HepG2 (cell line): Measurements from ENCODE around the gene WIZ. TPM values are rescaled to one million over a fixed set of nuclear protein-coding genes. Genes with fewer than 3 reads are reported as not detected.

Source experiments
- ATAC-seq: fragments of 200-7000 bp; cut with Tn5 transposase; 3 replicates; pipeline ENCODE4 v1.9.1; 2020; ENCODE audit warnings: mild to moderate bottlenecking, moderate library complexity
- BruUV-seq: library from RNA; stranded (reverse); fragments of 400-500 nt; replicated peaks from 2 replicates; lab custom pipeline; 2021; lab: Mats Ljungman, UMichigan
- CTCF ChIA-PET: fragments of 300-600 bp; formaldehyde crosslinking; extraction: SDS; loops from one replicate; lab custom pipeline; 2021; ENCODE audit warnings: low total read pairs, inconsistent platforms, low intra/inter-chr PET ratio; lab: Yijun Ruan, JAX
- POLR2A ChIA-PET: fragments of 350-600 bp; sonication (Branson Sonifier 250); formaldehyde crosslinking; loops from one replicate; lab custom pipeline; 2020; ENCODE audit warnings: antibody characterized with exemption, inconsistent platforms; lab: Yijun Ruan, JAX
- DNase-seq: peaks from one replicate; pipeline ENCODE4 v3.0.0-alpha.2; 2015; ENCODE audit warnings: low spot score
- FAIRE-seq: peaks from 3 replicates; lab custom pipeline; 2011; peaks lifted over from hg19 to GRCh38; lab: Jason Lieb, UNC
- H2AFZ ChIP-seq: one replicate; pipeline ENCODE4 v1.6.1; 2011; ENCODE audit warnings: low read length, inconsistent platforms
- H3K27ac ChIP-seq: fragments of 300-600 bp; 3 replicates; pipeline ENCODE4 v1.8.0; 2011; ENCODE audit warnings: mixed run types, mild to moderate bottlenecking, mixed read lengths, low read length, inconsistent platforms; ENCODE audit not compliant: insufficient read depth; ENCODE audit errors: extremely low read length
- H3K27me3 ChIP-seq, 2 experiments: fragments of 200-600 bp in 1 of 2; 2 replicates in 1 of 2; 3 replicates in 1 of 2; pipeline versions ENCODE4 v1.6.0 to v1.8.0; 2011; ENCODE audit warnings: low read length in 2 of 2, mild to moderate bottlenecking in 2 of 2, moderate library complexity in 2 of 2, inconsistent platforms in 1 of 2; ENCODE audit not compliant: insufficient read depth in 2 of 2, control insufficient read depth in 1 of 2
- H3K36me3 ChIP-seq, 2 experiments: fragments of 200-600 bp in 1 of 2; replicated peaks in 1 of 2; 2 replicates in 1 of 2; 3 replicates in 1 of 2; pipeline versions ENCODE4 v1.5.1 to v1.8.0; 2011; ENCODE audit warnings: low read length in 2 of 2, inconsistent platforms in 1 of 2; ENCODE audit not compliant: insufficient read depth in 2 of 2, control insufficient read depth in 1 of 2
- H3K4me1 ChIP-seq: 2 replicates; pipeline ENCODE4 v1.5.1; 2012; ENCODE audit warnings: low read length, inconsistent platforms; ENCODE audit not compliant: insufficient read depth
- H3K4me2 ChIP-seq: 2 replicates; pipeline ENCODE4 v1.6.0; 2011; ENCODE audit warnings: low read depth, low read length, inconsistent platforms
- H3K4me3 ChIP-seq, 3 experiments: fragments of 200-600 bp in 1 of 3; sonication (generic), shearing (Covaris generic) in 1 of 3; replicated peaks in 1 of 3; 2 replicates each; pipeline ENCODE4 v1.5.1; 2011 to 2016; ENCODE audit warnings: low read length in 3 of 3, inconsistent platforms in 2 of 3, low read depth in 2 of 3, mild to moderate bottlenecking in 2 of 3, control low read depth in 1 of 3, mixed read lengths in 1 of 3; ENCODE audit not compliant: insufficient read depth in 1 of 3
- H3K79me2 ChIP-seq: one replicate; pipeline ENCODE4 v1.6.1; 2011; ENCODE audit warnings: low read length, inconsistent platforms; ENCODE audit not compliant: insufficient read depth
- H3K9ac ChIP-seq: 2 replicates; pipeline ENCODE4 v1.6.0; 2011; ENCODE audit warnings: mild to moderate bottlenecking, low read depth, low read length, inconsistent platforms; ENCODE audit not compliant: insufficient read depth
- H3K9me3 ChIP-seq: 2 replicates; pipeline ENCODE4 v1.5.1; 2012; ENCODE audit warnings: mild to moderate bottlenecking, low read length
- H4K20me1 ChIP-seq: 2 replicates; pipeline ENCODE4 v1.6.0; 2011; ENCODE audit warnings: inconsistent platforms, mild to moderate bottlenecking, low read length, moderate library complexity; ENCODE audit not compliant: insufficient read depth
- AGO2 ChIP-seq: fragments of 200-400 bp; formaldehyde crosslinking; optimal IDR thresholded peaks from 2 replicates; pipeline ENCODE3; 2017; ENCODE audit warnings: mild to moderate bottlenecking, low read depth, low read length, moderate library complexity
- AHR ChIP-seq: IDR thresholded peaks from 2 replicates; pipeline ENCODE4 v1.6.1; 2018; ENCODE audit warnings: missing genetic modification reagents, missing compliant biosample characterization
- CBX2 ChIP-seq, 2 experiments: fragments of 200-600 bp in 1 of 2; sonication (generic); formaldehyde crosslinking in 1 of 2; IDR thresholded peaks; 2 replicates each; pipeline versions ENCODE4 v1.7.0 to v1.8.1; 2018 to 2022; ENCODE audit warnings: low read depth in 2 of 2, low read length in 1 of 2, mild to moderate bottlenecking in 1 of 2, missing genetic modification reagents in 1 of 2
- IRF2 ChIP-seq: IDR thresholded peaks from 2 replicates; pipeline ENCODE4 v1.6.1; 2018; ENCODE audit warnings: missing genetic modification reagents, missing compliant biosample characterization
- KDM5A ChIP-seq: fragments of 200-600 bp; sonication (generic); IDR thresholded peaks from 2 replicates; pipeline ENCODE4 v1.7.0; 2018; ENCODE audit warnings: antibody characterized with exemption, mild to moderate bottlenecking, low read length, borderline replicate concordance
- MATR3 ChIP-seq: sonication (generic); formaldehyde crosslinking; IDR thresholded peaks from 2 replicates; pipeline ENCODE4 v1.4.0; 2020; ENCODE audit warnings: missing genetic modification reagents
- SMAD1 ChIP-seq: sonication (generic); formaldehyde crosslinking; IDR thresholded peaks from 2 replicates; pipeline ENCODE4 v1.4.0; 2020; ENCODE audit warnings: missing genetic modification reagents, low read depth, mild to moderate bottlenecking, borderline replicate concordance
- SYNCRIP ChIP-seq: fragments of 200-400 bp; formaldehyde crosslinking; IDR thresholded peaks from 2 replicates; pipeline ENCODE4 v1.6.1; 2018; ENCODE audit warnings: mild to moderate bottlenecking, low read depth, low read length; ENCODE audit not compliant: insufficient read depth
- THAP11 ChIP-seq: IDR thresholded peaks from 2 replicates; pipeline ENCODE4 v1.6.1; 2016; ENCODE audit warnings: missing biosample characterization, missing genetic modification reagents
- TRIM22 ChIP-seq: fragments of 450-650 bp; IDR thresholded peaks from 2 replicates; pipeline ENCODE4 v1.6.1; 2017
- ZNF232 ChIP-seq: sonication (generic); formaldehyde crosslinking; IDR thresholded peaks from 2 replicates; pipeline ENCODE4 v1.4.0; 2020; ENCODE audit warnings: missing genetic modification reagents, borderline replicate concordance
- ZNF430 ChIP-seq: sonication (generic); formaldehyde crosslinking; IDR thresholded peaks from 2 replicates; pipeline ENCODE4 v1.9.0; 2021; ENCODE audit warnings: mild to moderate bottlenecking, missing genetic modification reagents
- ZNF510 ChIP-seq: sonication (generic); formaldehyde crosslinking; IDR thresholded peaks from 2 replicates; pipeline ENCODE4 v1.4.0; 2020; ENCODE audit warnings: low read depth, mild to moderate bottlenecking, missing genetic modification reagents
- ZNF552 ChIP-seq: sonication (generic); formaldehyde crosslinking; IDR thresholded peaks from 2 replicates; pipeline ENCODE4 v1.9.0; 2022; ENCODE audit warnings: missing genetic modification reagents, mild to moderate bottlenecking, borderline replicate concordance
- ZNF564 ChIP-seq: sonication (generic); formaldehyde crosslinking; IDR thresholded peaks from 2 replicates; pipeline ENCODE4 v1.8.1; 2023; ENCODE audit warnings: mild to moderate bottlenecking, missing genetic modification reagents
- ZSCAN25 ChIP-seq: sonication (generic); formaldehyde crosslinking; IDR thresholded peaks from 2 replicates; pipeline ENCODE4 v1.8.0; 2022; ENCODE audit warnings: mild to moderate bottlenecking, missing genetic modification reagents
- WGBS: methylation state at CpG from one replicate; pipeline ENCODE4 v1.1.6; 2017; ENCODE audit warnings: low lambda C conversion rate; 5-methylcytosine and 5-hydroxymethylcytosine counted together
- in situ Hi-C: cut with HindIII; loops from 2 replicates; pipeline ENCODE4 v1.10.0; 2017; ENCODE audit warnings: low pct_unique_long_range_greater_than_20kb; ENCODE audit not compliant: extremely low pct_ligation_motif_present
- intact Hi-C: fragments of 100-400 bp; cut with micrococcal nuclease; formaldehyde crosslinking; loops from one replicate; pipeline ENCODE4 v1.10.0; 2022; ENCODE audit not compliant: unreplicated experiment
- polyA plus RNA-seq, 8 experiments: library from polyadenylated mRNA; depleted of rRNA in 3 of 8; stranded (reverse) in 7 of 8; unstranded in 1 of 8; fragments of >200 nt; fragmentation: Illumina TruSeq in 4 of 8; extraction: Trizol in 4 of 8; gene quantifications; 2 replicates each; pipeline versions ENCODE4 v1.2.1 to v1.2.3, GENCODE V29; 2011 to 2016; ENCODE audit warnings: low read depth in 4 of 8, missing spikeins in 1 of 8, mixed read lengths in 1 of 8; ENCODE audit not compliant: insufficient read depth in 1 of 8
- total RNA-seq, 5 experiments: library from RNA; depleted of rRNA; stranded (reverse); fragments of >200 nt; fragmentation: Illumina TruSeq; extraction: Trizol; gene quantifications; 2 replicates each; pipeline ENCODE4 v1.2.3, GENCODE V29; 2016; ENCODE audit warnings: low read depth in 1 of 5
- TF ChIP-seq, protein P1 (sequence below): sonication (generic); formaldehyde crosslinking; IDR thresholded peaks from 2 replicates; pipeline ENCODE4 v1.4.0; 2020; ENCODE audit warnings: mild to moderate bottlenecking, missing genetic modification reagents

The WIZ gene
- total and polyA plus RNA-seq, 2 of the 13 experiments (the other 11 are each of a cell fraction or from before 2014, with no cell fraction given): 4.7 to 4.8 TPM

DNA sequence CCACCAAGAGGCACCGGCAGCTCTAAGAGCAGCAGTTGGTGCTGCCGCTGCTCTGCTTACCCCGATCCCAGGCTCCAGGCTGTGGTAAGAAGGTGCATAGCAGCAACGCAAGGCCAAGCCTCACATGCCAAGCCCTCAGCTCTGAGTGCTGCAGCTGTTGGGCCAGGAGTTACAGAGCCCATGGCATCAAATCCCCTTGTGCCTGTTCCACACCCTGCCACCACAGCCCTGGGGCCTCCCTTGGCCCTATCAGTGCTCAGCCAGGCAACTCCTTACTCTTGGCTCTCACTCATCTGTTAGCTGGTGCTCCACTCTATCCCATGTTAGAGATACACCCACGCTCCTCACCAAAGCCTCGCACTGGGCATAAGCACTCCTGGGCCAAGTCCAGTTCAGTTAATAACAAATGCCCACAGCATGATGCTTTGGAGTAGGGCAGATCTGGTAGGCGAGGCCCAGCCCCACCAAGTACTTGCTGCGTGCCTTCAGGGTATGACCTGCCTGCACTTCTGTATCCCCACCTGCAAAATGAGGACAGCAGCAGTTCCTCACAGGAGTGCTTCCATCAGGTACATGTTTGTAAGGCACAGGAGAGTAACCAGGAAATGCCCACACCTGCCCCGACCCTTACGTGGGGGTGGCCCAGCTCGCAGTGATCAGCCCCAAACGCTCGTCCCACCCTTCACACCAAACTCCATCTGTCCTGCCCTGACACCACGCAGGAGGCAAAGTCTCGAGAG is 47.2 kb downstream of the WIZ start:
- intact Hi-C loops: no loop called here
- Histone ChIP-seq H3K27me3 (no peaks in the 10 kb centered on the region), H3K4me2 (no peak overlapping the region), H3K79me2 (peaks cover 59% of the 10 kb centered on the region), H3K4me1 (peaks cover 7% of the 10 kb centered on the region), H3K4me3 (no peak overlapping the region), H2AFZ (no peak overlapping the region), H3K9ac (no peak overlapping the region), H3K27ac (no peak overlapping the region), H3K36me3 (peaks cover 48 to 81% of the 10 kb centered on the region in 2 experiments), H4K20me1 (peaks cover 18% of the 10 kb centered on the region), H3K9me3 (no peaks in the 10 kb centered on the region)
- in situ Hi-C loops: no loop called here
- POLR2A ChIA-PET: no interaction called here
- 97% methylated on average over 15 of the region's 15 CpGs for WGBS
- no peak for FAIRE-seq
- CTCF ChIA-PET: no interaction called here
- ATAC-seq: no peak
- no peak for TF ChIP-seq ZNF510
- TF ChIP-seq SYNCRIP: no peak
- no peak for TF ChIP-seq ZSCAN25 (CRISPR knock-in tag)
- no peak for TF ChIP-seq ZNF564 (CRISPR knock-in tag)
- TF ChIP-seq AGO2: peak; percentile 42
- TF ChIP-seq ZNF552 (CRISPR knock-in tag): no peak
- DNase-seq: no peak
- no TSS peak for BruUV-seq

DNA sequence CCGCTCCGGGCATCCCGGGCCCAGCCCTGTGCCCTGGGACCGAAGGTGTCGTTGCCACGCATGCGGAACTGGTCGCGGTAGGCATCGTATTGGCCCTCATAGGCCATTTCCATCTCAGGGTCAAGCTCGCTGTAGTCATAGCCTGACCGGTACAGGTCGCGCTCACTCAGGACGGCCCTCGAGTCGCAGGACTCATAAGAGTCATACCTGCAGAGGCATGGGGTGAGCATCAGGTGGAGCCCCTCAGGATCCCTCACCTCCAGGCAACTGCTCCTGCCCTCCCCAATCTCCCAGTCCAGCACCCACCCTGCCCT is 48.4 kb downstream of the WIZ start:
- in situ Hi-C loops: no loop called here
- ATAC-seq: no peak
- ChIA-PET CTCF (no interaction called here), POLR2A (no interaction called here)
- intact Hi-C loops: no loop called here
- Histone ChIP-seq H3K27ac (no peak overlapping the region), H3K4me2 (no peak overlapping the region), H3K9ac (no peak overlapping the region), H2AFZ (no peak overlapping the region), H3K27me3 (no peaks in the 10 kb centered on the region), H3K79me2 (peaks cover 47% of the 10 kb centered on the region), H3K36me3 (peaks cover 56 to 87% of the 10 kb centered on the region in 2 experiments), H4K20me1 (peaks cover 18% of the 10 kb centered on the region), H3K9me3 (no peaks in the 10 kb centered on the region), H3K4me3 (no peak overlapping the region), H3K4me1 (peaks cover 7% of the 10 kb centered on the region)
- WGBS: 97% methylated on average over 7 of the region's 17 CpGs
- BruUV-seq: no TSS peak
- no peak for FAIRE-seq
- no peak for DNase-seq
- TF ChIP-seq MATR3 (CRISPR knock-in tag): no peak
- no peak for TF ChIP-seq THAP11 (CRISPR knock-in tag)
- TF ChIP-seq ZNF564 (CRISPR knock-in tag): no peak
- TF ChIP-seq, protein P1, sequence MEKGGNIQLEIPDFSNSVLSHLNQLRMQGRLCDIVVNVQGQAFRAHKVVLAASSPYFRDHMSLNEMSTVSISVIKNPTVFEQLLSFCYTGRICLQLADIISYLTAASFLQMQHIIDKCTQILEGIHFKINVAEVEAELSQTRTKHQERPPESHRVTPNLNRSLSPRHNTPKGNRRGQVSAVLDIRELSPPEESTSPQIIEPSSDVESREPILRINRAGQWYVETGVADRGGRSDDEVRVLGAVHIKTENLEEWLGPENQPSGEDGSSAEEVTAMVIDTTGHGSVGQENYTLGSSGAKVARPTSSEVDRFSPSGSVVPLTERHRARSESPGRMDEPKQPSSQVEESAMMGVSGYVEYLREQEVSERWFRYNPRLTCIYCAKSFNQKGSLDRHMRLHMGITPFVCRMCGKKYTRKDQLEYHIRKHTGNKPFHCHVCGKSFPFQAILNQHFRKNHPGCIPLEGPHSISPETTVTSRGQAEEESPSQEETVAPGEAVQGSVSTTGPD (CRISPR knock-in tag): no peak
- no peak for TF ChIP-seq AHR (CRISPR knock-in tag)
- TF ChIP-seq IRF2 (CRISPR knock-in tag): no peak
- TF ChIP-seq KDM5A: no peak
- TF ChIP-seq ZNF232 (CRISPR knock-in tag): no peak
- TF ChIP-seq CBX2 (IDR thresholded peaks at IDR 0.05; ENCODE audit: low read depth, low read length): no peak
- no peak for TF ChIP-seq CBX2 (CRISPR knock-in tag; IDR thresholded peaks at IDR 0.05; ENCODE audit: low read depth)
- no peak for TF ChIP-seq SMAD1
- no peak for TF ChIP-seq TRIM22
- no peak for TF ChIP-seq ZNF430
